Stimulated activated CD4-positive, alpha-beta T cell treated with anti-CD3 and anti-CD28 coated beads, Interleukin-15, amount 100 ng/mL, for 48 hours (primary cell): ENCODE data around the gene NQO1.
"Not testable (repeated sequence)": the region's sequence is repeated elsewhere in the genome, so short reads cannot be mapped to it uniquely, and the experiment has no call there.

ENCODE experiments used
- DNase-seq, 2 donors: peaks; one replicate each; pipeline ENCODE4 v3.0.0-alpha.2; 2020; ENCODE audit warnings: low read depth in 2 of 2

The NQO1 gene

DNA sequence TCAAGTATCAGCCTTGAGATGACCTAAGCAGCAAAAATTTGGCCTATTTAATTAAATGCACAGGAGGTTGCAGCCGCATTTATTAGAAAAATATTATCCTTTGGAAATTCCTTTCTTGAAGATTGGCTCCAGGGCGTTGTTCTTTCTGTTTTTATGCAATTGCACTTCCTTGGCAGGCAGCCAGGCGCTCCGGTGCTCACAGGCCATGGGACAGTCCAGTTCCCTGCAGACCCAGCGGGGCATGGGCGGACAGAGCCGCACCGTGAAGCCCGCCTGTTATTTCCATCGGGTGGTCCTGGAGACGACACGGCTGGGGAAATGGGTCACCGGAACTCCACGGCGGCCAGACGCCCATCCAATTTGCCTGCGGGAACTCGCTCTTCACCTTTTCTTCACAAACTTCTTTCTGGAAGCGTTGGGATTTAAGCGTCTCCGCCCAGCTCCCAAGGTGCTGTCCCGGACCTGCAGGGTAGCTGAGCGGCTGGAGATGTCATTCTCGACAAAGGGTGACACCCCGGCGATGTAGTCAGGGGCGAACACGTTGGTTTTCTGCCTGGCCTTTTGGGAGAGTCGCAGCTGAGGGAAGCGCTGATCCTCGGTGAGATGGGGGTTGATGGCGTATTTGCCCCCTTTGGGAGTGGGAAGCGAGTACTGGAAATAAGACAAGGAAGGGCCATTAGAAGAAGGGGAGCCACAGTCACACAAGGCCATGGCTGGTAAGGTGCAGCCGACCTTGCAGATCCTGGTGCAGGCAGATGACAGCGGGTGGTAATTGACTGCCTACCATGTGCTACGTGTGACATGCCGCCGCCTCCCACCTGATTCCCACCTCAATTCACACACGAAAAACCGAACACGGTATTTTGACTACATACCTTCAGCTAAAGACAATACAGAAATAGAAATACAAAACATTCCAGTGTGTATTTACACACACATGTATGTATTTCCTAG is 15.9 kb upstream of the NQO1 start:
- no peak for DNase-seq

DNA sequence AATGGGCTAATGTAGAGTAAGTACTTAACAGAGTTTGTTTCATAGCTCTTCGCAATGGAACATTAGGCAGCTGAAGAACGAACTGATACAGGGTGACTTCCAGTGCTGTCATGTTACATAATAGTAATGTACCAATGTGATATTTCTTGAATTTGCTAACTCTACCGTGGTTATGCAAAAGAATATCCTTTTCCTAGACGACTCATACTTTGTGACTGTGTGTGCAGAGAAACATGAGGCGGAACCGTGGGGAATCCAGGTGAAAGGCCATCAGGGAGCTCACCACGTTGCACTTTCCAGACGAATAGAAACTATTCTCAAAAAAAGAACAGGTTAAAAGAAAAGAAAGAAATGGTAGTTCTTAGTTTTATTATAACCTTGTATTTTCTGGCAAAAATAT is 15.2 kb upstream of the NQO1 start:
- DNase-seq = no peak

DNA sequence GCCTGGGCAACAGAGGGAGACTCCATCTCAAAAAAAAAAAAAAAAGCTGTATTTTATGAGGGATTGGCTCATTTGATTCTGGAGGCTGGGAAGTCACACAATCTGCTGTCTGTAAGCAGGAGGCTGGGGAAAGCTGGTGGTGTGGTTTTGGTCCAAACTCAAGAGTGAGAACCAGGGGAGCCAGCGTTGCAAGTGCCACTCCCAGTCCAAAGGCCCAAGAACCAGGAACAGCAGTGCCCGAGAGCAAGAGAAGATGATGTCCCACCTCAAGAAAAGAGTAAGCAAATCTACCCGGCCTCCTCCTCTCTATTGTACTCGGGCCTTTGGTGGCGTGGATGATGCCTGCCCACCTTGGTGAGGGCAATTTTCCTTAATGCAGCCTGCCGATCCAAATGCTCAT is 5.7 kb upstream of the NQO1 start:
- no peak for DNase-seq

DNA sequence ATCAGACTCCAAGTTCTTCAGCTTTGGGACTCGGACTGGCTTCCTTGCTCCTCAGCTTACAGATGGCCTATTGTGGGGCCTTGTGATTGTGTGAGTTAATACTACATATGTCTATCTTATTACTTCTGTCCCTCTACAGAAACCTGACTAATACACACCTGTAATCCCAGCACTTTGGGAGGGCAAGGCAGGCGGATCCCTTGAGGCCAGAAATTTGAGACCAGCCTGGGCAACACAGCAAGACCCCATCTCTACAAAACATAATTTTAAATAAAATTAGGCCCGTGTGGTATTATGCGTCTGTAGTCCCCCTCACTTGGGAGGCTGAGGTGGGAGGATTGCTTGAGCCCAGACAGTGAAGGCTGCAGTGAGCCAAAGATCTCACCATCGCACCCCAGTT is 4.9 kb upstream of the NQO1 start:
- DNase-seq = not testable (repeated sequence)

DNA sequence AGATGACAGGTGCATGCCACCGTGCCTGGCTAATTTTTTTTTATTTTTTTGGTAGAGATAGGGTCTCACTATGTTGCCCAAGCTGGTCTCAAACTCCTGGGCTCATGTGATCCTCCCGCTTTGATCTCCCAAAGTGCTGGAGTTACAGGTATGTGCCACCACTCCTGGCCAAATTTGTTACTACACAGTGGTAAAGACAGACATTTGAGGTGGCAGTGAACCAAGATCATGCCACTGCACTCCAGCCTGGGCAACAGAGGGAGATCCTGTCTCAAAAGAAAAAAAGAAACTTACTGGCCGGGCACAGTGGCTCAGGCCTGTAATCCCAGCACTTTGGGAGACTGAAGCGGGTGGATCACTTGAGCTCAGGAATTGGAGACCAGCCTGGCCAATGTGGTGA is 2.7 kb upstream of the NQO1 start:
- not testable (repeated sequence) for DNase-seq

DNA sequence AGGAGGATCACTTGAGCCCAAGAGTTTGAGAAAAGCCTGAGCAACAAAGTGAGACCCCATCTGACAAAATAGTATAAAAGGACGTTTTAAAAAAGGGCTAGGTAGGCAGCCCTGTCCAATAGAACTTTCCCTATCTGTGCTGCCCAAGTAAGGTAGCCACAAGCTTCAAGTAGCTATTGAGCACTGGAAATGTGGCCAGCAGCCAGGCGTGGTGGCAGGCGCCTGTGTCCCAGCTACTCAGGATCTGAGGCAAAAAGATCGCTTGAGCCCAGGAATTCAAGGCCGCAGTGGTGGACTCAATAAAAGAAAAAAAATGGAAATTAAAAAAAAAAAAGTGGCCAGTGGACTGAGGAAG is 1.5 kb upstream of the NQO1 start:
- DNase-seq = no peak

DNA sequence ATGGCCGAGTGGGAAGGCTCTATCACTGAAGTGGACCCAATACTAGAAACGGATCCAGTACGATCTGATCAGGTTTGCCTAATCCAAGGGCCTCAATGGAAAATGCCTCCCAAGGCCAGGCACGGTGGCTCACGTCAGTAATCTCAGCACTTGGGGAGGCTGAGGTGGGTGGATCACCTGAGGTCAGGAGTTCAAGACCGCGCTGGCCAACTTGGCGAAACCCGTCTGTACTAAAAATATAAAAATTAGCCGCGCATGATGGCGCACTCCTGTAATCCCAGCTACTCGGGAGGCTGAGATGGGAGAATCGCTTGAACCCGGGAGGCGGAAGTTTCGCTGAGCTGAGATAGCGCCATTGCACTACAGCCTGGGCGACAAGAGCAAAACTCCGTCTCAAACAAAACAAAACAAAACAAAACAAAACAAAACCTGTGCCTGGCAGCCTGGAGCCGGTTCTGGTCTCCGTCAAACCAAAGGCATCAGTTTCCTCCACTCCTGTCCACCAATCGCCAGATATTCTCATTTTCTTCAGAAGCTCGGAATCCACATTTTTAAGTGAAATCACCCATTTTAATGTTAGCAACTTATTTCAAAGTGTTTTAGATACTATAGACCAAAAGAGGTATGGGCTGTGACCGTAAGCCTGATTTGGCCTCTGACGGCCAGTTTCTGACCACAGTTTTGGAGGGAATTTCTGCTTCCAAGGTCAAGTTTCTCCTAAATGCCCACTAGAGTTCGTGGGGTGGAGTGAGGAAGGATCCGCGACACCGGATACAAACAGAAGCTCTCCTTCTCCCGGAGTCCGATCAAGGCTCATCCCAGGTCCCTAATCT is 664 bp downstream of the NQO1 start:
- DNase-seq = no peak

DNA sequence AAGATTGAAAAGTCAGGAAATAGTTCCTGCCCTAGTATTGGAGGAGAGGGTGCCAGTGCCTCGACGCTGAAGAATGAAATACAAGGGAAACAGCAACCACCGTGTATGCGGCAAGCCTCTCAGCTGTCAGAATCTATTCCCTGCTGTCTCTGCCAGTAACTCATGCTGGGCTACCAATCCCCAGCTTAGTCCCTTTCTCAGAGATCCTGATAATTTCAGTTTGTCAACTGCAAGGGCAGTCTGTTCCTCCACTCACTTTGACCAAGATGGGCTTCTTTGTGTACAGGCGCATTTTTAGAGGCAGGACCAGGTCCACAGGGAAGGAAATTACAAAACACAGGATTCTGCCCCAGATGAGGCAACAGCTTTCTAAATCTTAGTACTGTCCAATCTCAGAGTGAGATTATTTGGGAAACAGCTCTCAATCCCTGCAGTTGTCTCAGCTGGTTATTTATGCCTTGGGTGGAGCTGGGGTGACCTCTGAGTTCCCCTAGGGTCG is 1.3 kb downstream of the NQO1 start:
- DNase-seq = no peak

DNA sequence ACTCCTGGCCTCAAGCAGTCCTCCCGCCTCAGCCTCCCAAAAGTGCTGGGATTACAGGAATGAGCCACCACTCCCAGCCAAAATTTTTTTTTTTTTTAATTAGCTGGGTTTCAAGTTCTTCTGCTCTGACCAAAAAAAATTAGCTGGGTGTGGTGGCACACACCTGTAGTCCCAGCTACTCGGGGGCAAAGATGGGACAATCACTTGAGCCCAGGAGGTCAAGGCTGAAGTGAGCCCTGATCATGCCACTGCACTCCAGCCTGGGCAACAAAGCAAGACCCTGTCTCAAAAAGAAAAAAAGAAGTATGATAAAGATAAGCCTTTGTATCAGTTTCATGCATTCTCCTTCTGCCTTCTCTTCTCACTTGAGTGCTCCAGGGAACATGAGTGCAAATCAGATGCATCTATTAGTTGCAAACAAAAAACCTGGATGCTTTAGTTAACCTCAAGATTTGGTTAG is 1.9 kb downstream of the NQO1 start:
- DNase-seq = no peak

DNA sequence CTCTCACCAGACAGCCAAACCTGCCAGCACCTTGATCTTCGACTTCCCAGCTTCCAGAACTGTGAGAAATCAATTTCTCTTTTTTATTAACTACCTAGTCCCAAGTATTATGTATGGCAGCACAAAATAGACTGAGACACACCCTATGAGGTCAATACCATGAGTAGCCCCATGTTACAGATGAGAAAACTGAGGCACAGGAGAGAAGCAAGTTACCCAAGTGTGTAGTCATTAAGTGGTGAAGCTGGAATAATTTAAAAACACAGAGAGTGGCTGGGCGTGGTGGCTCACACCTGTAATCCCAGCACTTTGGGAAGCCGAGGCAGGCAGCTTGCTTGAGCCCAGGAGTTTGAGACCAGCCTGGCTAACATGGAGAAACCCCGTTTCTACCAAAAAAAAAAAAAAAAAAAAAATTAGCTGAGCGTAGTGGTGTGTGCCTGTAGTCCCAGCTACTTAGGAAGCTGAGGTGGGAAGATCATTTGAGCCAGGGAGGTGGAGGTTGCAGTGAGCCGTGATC is 4.9 kb downstream of the NQO1 start:
- DNase-seq = no peak

DNA sequence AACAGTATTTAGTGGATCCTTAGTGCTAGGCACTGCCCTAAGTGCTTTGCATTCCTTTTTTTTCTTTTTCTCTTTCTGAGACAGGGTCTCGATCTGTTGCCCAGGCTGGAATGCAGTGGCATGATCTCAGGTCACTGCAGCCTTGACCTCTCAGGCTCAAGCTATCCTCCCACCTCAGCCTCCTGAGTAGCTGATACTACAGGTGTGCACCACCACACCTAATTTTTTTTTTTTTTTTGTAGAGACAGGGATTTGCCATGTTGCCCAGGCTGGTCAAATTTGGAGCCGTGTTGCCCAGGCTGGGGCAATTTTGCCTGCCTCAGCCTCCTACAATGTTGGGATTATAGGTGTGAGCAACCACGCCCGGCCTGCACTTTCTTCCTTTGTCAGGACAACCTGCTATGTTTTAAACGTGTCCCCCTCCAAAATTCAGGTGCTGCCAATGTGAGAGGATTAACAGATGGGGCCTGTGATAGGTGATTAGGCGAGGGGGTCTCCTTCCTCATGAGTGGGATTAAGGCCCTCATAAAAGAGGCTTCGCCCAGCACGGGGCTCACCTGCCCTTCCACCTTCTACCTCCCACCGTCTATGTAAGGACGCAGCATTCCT is 5.4 kb downstream of the NQO1 start:
- DNase-seq = no peak

DNA sequence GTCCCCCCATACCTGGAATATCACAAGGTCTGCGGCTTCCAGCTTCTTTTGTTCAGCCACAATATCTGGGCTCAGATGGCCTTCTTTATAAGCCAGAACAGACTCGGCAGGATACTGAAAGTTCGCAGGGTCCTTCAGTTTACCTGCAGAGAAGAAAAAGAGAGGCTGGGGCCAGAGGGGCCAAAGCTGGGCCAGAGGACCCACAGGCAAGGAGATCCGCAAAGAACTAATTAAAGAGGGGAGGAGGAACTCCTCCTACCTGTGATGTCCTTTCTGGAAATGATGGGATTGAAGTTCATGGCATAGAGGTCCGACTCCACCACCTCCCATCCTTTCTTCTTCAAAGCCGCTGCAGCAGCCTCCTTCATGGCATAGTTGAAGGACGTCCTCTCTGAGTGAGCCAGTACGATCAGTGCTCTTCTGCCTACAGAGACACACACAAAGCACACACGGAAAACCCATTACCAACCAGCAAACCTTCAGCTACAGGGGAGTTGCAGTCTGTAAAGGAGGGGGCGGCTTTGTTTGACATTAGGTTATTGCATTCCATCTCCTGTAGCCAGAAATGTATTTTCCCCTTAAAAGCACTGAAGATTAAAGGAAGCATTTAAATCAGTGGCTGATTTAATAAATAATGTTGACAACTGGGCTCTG is 8.1 kb downstream of the NQO1 start:
- no peak for DNase-seq

DNA sequence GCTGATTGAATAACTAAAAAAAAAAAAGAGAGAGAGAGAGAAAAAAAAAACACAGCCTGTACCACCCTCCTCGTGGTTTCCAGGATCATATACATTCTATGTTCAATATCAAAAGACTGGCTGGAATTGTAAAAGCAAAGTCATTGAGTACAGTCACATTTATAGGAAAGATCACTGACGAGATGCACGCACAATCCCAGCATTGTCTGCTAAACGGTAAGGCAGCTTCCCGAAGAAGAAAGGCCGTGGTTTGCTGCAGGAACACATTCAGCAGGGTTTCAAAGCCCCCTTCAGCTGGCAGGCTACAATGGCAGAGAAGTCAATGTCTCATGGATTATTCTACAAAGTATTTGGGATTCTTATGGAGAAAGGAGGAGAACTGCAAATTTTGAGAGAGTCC is 9.3 kb downstream of the NQO1 start:
- DNase-seq = no peak

DNA sequence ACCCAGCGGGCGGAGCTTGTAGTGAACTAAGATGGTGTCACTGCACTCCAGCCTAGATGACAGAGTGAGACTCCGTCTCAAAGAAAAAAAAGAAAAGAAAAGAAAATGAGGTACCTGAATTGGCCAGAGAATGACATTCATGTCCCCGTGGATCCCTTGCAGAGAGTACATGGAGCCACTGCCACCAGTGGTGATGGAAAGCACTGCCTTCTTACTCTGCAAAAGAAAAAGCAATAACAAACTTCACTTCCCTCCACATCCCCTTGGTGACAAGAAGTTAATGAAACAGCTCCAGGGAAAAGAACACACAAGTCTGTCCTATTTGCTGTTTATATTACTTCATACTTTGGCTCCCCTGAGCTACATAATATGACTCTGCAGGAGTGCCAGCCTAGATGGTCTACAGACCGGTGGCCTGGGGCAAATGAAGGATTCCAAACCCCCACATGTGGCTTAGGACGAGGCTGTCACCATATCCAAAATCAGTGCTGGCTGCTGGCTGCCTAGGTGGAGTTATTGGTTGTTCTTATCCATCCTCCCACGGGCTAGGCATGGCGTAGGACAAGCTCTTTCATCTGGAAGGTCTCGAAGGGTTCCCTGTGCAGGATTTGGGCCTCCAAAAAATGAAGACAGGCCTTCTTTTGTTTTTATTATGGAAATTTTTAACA is 13.3 kb downstream of the NQO1 start:
- DNase-seq = no peak

DNA sequence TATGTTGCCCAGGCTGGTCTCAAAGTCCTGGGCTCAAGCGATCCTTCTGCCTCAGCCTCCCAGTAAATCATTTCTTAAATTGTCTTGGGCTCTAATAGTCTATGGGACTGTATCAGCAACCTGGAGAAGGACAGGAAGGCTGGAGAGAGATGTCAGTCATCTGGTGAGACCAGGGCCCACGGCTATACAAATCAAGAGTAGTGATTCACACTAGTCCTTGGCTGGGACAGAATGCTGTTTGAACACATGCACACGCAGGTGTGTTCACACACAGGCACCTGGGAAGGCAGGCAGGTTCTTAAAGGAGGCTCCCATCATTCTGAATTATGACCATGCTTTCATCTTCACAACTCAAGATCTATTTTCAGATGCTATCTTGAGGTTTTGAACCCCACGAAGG is 14.1 kb downstream of the NQO1 start:
- no peak for DNase-seq

DNA sequence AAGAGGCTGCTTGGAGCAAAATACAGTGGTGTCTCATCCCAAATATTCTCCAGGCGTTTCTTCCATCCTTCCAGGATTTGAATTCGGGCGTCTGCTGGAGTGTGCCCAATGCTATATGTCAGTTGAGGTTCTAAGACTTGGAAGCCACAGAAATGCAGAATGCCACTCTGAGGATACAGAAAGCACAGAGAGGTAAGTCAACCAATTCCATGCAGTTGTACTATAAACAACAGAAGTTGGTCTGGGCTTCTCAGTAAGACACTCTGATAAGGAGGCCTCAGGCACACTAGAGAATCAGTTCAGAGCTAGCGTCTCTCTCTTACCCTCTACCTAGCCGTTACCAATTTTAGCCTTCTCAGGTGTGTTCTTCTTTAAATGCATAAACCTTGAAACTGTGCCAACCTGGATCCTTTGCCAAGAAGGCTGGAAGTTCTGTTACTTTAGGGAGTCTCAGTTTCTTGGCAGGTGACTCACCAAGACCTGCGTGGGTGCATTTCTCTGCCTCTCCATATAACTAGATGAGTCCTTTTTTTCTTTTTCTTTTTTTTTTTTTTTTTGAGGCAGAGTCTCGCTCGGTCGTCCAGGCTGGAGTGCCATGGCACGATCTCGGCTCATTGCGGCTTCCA is 15.1 kb downstream of the NQO1 start:
- DNase-seq = no peak

DNA sequence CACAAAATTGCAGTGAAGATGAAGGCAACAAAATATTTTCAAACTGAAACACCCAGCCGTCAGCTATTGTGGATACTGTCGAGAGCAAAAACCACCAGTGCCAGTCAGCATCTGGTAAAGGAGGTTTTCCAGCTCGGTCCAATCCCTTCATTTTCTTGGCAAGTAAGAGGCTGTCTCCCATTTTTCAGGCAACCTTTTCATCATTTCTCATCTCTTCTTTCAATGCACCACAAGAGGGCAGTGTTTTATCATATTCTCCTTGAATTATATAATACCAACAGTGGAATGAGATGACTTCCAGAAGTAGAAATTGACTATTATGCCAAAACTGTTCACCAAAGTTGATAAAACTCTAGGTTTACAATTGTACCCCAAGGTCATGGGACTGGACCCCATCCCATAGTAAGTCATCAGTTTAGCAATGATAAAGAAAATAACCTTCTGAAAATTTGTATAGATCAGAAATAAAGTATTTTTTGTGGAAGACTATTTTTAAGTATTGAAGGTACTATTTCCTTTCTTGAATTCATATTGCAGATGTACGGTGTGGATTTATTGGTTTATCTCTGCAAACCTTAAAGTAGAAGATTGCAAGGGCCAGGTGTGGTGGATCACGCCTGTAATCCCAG is 16.8 kb downstream of the NQO1 start:
- no peak for DNase-seq

DNA sequence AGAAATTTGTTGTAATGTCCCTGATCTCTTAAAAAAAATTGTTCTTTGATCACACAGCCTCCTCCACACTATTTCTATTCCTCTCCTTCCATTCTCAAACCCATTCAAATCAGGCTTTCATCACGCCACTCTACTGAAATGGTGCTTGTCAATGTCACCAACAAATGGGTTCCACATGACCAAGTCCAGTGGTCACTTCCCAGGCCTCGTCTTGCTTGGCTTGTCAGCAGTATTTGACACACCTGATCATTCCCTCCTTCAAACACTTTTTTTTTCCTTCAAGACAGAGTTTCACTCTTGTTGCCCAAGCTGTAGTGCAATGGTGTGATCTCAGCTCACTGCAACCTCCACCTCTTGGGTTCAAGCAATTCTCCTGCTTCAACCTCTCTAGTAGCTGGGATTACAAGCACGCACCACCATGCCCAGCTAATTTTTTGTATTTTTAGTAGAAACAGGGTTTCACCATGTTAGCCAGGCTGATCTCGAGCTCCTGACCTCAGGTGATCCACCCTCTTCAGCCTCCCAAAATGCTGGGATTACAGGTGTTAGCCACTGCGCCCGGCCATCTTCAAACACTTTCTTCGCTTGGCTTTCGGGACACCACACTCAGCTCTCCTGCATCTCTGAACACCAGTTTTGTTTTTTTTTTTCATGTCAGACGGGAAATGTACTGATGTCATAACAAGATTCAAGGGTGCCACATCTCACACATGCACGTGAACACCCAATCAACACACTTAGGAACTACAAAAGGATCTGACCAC is 18.3 kb downstream of the NQO1 start:
- DNase-seq = no peak

DNA sequence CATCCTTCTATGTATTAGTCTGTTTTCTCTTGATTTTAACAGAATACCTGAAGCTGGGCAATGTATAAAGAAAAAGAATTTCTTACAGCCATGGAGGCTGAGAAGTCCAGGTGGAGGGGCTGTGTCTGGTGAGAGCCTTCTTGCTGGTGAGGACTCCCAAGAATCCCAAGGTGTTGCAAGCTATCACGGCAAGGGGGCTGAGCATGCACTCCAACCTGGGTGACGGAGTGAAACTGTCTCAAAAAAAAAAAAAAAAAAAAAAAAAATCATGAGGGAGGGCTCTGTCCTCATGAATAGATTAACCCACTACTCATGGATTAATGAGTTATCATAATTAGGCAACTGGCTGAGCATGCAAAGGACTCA is 19.4 kb downstream of the NQO1 start:
- no peak for DNase-seq
